GM21825 (cell line): Measurements from ENCODE around the gene SYNE1.
"Not testable (repeated sequence)": the region's sequence is repeated elsewhere in the genome, so short reads cannot be mapped to it uniquely, and the experiment has no call there.

Source experiments
- ATAC-seq: cut with Tn5 transposase; IDR thresholded peaks from one replicate; pipeline ENCODE4 v1.9.1; 2021; ENCODE audit warnings: mild to moderate bottlenecking, moderate library complexity; ENCODE audit not compliant: unreplicated experiment

SYNE1 gene

DNA sequence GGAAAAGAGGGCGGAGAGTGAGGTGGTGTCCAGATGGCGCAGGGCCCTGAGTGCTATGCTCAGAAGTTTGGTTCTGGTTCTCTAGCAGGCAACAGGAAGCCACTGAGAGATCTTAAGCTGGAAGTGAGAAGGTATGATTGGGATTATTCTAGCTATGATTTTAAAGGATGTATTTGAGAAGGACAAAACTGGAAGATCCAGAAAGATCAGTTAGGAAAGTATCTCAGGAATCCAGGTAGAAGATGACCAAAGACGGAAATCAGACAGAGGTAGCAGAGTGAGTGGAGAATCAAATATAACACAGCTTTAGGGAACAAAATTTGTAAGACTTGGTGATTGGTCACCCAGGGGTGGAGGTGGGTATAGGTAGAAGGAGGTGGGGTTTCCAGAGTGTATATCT lies 5.8 kb downstream of the SYNE1 start:
- no peak for ATAC-seq

DNA sequence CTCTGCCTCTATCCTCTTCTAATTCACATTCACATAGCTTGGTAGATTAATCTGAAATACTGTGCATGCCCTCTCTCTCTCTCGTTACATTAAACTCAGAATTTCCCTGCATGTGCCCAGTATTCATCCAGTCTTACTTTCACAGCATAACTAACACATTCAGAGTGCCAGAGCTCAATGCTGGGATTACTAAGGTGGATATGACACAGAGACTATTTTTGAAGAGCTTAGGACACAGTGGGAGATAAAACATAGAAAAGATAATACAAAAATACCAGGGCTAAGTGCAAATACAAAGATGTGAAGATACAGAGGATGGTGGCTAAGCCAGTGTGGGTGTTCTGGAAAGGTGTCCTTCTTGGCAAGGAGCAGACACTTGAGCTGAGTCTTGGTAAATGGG lies 6.3 kb downstream of the SYNE1 start:
- no peak for ATAC-seq

DNA sequence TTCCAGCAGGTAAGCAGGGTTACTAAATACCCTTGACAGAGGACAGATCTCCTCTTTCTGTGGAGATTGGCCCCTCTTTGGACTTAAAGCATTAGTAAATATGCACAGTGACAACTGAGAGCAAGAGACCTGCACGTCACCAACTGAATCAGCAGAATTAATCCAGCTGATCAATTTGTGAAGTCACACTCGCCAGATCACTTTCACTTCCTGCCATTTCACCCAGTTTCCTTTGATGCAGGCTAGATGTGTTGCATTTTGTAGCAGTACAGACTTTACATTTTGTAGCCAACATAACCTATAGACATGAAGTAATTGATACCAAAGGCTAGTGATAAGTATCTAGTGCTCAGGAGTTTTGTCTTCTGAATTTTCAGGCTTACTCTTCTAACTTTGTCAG lies 11.9 kb downstream of the SYNE1 start:
- no peak for ATAC-seq

DNA sequence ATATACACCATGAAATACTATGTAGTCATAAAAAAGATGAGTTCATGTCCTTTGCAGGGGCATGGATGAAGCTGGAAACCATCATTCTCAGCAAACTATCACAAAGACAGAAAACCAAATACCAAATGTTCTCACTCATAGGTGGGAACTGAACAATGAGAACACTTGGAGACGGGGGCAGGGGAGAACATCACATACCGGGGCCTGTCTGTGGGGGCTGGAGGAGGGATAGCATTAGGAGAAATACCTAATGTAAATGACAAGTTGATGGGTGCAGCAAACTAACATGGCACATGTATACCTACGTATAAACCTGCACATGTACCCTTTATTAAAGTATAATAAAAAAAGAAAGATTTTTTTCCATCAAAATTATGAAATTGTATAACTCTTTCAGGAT lies 22.4 kb downstream of the SYNE1 start:
- ATAC-seq: not testable (repeated sequence)

DNA sequence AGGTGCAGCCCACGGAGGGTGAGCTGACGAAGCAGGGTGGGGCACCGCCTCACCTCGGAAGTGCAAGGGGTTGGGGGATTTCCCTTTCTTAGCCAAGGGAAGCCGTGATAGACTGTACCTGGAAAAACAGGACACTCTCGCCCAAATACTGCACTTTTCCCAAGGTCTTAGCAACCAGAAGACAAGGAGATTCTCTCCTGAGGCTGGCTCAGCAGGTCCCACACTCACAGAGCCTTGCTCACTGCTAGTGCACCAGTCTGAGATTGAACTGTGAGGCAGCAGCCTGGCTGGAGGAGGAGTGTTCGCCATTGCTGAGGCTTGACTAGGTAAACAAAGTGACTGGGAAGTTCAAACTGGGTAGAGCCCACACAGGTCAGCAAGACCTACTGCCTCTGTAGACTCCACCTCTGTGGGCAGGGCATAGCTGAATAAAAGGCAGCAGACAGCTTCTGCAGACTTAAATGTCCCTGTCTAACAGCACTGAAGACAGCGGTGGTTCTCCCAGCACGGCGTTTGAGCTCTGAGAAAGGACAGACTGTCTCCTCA lies 28.0 kb downstream of the SYNE1 start:
- ATAC-seq: no peak

DNA sequence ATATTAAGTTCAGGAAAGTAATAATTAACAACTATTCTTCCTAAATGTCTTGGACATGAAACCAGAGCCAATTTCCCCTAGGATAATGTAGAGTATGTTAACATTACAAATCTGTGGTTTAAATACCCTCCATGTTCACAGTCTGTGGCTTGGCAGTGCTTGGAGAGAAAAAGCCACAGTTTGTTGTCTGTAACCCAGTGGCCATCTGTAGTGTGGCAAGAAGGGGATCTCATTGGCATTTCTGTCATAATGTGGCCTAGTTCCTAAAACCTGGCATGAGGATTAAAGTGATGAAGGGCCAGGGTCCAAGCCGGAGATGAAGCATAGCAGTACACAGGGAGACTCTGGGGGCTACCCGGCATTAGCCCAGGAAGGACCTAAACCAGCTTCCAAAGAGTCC lies 31.2 kb downstream of the SYNE1 start:
- no peak for ATAC-seq

DNA sequence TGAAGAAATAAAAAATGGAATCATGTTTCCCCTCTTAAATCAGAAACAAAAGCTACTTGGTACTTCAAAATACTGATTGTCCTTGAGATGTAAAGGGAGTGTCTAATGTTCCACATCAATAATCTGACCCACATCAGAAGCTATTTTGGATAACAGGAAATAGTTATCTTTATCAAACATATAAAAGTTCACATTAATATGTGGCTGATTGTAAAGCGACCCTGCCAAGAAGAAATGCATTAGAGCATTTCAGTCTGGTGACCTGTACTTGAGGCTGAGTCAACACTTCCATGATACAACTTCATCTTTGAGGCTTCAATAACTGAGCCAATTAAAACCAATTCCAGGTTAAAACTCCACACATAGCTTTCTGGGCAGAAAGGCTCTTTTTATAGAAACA lies 31.8 kb downstream of the SYNE1 start:
- ATAC-seq: no peak

DNA sequence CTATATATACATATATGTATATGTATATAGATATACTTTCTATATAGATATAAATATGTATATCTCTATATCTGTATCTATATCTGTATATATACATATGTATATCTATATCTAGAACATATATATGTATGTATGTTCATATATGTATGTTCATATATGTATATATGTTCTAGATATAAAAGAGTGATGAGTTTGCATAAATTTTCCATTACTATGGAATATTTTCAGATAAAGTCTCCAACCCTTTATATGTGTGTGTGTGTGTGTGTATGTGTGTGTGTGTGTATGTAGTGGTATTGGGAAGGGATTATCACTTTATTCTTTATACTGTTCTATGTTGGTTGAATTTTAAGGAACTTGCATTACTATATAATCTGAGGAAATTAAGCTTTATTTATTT lies 33.3 kb downstream of the SYNE1 start:
- ATAC-seq: no peak

DNA sequence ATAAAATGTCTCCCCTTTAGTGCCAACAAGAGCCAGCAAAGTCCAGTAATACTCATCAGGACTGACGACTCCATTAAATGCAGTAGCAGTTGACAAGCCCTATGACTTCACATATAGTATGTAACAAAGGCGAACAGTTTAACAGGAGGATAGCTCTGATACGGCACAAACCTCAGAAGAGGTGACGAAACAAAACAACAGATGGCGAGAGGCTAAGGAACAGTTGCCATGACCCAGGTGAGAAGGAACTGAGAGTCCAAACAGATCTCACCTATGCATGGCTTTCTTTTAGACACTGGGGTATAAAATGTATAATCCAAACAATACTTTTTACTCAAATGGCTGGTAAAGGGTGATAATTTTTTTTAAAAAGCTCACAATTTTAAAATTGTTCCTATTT lies 37.1 kb downstream of the SYNE1 start:
- ATAC-seq: no peak

DNA sequence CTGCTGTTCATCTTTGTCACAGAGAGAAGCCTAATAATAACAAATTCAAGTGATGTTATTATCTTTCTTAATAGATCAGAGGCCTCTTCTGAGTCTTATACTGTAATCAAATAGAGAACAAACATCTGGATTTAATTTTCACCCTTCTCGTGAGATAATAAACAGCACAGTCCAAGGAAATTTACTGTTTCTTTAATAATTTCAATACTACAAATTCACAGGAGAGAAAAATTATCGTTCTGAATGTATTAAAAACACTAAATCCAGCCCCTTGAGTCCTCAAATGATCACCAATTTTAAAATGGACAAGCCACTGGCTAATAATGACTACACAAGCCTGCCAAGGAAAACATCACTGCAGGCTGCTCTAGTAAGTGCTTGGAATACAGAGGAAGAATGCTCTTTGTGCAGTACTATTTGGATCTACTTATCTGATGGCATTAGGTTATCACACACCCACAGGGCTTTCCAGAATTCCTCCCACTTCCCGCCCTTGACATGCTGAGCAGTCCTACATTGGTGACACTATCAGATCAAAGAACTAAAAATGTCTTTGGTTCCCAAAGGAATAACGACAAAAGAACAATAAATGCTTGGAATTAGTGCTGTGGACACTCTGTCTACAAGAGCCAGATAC lies 38.1 kb downstream of the SYNE1 start:
- no peak for ATAC-seq

DNA sequence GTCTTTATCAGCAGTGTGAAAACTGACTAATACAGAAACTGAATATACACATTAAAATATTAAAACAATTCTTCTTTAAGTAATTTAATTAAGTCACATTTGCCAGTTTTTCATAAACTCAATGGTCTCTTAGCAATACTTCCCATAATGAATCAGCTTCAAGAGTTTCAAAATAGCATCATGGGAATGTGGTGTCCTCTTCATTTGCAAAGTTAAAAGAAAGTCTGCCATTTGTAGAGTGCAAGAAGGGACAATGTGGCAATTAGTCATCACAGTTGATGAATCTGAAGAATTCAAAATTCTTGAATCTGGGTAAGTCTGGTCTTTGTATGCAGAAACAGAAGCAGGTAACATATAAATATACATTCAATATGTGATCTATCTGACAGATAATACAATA lies 38.7 kb downstream of the SYNE1 start:
- no peak for ATAC-seq

DNA sequence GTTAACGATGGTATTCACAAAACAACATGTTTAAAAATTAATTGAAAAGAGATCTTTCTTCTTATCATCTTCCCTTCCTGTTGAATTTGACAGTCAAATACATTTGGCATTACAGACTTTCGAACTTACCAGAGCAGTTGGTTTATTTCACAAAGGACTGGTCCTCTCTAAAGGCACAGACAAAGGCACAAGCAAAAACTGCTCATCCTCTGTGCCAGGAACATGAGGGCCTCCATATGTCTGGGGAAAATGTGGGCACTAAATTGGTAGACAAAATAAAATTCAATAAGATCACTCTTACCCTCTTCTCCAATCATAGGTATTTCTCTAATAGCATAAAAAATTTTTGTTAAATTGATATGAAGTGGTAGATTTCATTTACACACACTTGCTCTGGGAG lies 40.4 kb downstream of the SYNE1 start:
- no peak for ATAC-seq

DNA sequence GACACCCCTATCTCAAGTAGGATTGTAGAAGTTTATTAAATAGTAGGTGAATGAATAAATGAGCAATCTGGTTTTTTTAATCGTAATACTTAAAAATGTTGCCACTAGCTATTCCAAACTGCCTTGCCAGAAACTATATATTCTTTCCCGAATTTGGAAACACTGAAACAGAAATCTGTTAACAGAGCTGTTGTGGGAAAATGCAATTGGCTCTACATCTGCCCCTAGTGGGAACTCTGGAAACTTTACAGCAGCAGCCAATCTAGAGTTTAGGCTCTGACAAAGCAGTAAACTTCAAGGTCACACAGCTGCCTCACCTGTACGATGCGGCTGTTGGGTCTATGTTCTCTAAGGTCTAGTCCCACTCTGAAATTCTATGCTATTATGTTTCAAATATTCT lies 41.7 kb downstream of the SYNE1 start:
- no peak for ATAC-seq

DNA sequence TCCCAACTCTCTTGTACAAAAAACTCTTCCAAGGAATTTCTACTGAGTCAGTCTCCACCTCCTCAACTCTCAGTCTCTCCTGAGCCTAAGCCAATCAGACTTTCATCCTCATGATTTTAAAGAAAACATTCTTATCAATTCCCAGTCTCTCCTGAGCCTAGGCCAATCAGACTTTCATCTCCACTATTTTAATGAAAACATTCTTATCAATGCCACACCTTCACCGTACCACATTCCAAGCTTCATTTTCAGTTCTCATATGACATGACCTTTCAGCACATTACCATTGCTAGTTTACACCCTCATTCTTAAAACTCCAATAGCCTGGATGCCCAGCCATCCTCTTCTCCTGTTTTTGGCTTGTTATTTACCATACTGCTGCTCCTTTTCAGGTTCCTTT lies 42.5 kb downstream of the SYNE1 start:
- no peak for ATAC-seq

DNA sequence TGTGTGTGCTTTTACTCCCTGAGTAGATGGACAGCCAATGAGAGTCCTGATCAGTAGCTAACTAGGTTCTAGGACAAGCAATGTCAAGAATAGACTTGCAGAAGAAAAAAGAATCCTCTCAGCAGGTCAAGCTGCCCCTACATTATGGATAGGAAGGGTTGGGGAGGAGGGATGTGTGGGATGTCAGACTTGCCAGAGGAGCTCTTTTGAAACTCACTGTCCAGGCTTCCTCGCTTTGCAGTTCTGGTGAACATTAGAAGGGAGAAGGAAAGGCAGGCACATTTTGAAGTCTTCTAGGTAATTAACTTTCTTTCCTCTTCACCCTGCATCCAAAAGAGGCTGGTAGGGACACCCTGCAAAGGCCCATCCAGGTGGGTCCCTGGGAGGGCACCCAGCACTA lies 48.7 kb downstream of the SYNE1 start:
- no peak for ATAC-seq

DNA sequence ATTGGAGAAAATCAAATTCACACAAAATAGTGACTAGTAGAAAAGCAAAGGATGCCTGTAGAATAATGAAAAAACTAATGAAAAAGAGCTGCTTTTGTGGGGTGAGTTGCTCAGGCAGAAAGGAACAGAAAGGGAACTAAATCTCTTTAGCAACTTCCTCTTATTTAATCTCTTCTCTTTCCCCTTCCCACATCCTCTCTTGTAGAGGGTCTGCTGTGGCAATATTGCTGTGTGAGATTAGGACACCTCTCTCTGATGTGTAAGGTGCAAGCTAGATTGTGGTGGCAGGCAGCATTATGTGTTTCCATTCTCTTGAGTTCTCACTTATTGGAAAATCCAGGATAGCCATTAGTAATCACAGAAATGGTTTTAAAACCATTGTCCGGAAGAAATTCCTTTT lies 49.7 kb downstream of the SYNE1 start:
- no peak for ATAC-seq

DNA sequence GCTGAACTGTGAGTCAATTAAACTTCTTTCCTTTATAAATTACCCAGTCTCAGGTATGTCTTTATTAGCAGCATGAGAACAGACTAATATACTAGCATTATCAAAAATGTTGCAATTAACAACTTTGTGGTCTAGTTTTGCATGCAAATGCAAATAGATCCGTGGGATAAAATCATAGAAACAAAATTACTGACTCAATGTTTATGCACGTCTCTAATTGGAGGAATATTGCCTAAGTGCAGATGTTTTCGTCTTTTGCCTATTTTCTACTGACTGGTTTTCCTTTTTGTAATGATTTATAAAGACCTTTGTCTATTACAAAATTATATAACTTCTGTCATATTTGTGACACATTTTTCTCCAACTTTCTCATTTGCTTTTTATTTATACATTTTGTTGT lies 51.9 kb downstream of the SYNE1 start:
- ATAC-seq: no peak

DNA sequence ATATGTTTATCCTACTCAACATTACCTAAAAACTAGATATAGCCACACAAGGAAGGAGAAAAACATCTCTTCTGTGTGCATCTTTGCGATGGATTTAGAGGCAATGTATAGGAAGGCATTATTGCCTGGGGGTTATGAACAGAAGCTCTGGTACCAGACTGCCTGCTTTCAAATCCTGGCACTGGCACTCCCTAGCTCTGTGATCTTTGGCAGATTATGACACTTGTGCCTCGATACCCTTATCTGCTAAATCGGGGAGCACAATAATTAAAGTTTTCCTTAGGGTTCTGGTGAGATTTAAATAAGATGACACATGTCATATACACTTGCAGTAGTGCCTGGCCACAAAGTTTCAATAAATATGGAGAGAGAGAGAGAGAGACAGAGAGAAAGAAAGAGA lies 53.3 kb downstream of the SYNE1 start:
- no peak for ATAC-seq

DNA sequence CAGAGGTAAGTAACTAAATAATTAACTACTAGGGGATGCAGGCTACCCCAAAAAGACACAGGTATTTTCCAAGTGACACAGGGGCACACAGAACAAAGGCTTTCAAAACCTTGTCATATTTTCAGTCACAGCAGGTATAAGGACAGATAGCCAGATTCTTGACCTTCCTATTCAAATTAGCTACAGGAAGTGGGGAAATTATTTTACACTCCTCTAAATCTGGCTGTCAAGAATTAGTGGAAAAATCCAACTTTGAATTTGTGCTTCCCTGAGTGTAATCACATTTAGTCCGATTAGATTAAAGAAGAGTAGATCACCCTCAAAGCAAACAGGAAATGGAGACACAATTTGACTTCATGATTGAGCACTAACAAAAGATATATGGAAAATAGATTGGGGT lies 60.6 kb downstream of the SYNE1 start:
- ATAC-seq: no peak

DNA sequence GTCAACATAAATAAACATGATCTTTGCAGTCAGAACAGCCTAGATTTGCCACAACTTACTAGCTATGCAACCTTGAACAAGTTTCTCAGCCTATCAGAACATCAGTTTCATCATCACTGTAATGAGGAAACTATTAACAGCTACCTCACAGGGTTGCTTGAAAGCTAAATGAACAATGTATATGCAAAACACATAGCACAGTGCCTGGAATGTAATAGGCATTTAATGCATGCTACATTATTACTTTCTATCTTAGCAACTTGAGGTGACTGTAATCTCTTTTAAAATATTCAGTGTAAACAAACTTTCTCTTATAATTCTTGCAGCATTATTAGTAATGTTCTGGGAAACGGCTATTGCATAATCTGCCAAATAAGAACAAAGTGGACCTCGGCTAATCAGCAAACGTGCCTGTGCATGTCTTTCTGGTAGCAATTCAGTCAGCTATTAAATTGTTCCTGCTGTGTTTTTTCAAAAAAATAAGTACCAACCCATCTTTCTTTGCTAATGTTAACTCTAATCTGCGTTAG lies 61.5 kb downstream of the SYNE1 start:
- ATAC-seq: no peak

DNA sequence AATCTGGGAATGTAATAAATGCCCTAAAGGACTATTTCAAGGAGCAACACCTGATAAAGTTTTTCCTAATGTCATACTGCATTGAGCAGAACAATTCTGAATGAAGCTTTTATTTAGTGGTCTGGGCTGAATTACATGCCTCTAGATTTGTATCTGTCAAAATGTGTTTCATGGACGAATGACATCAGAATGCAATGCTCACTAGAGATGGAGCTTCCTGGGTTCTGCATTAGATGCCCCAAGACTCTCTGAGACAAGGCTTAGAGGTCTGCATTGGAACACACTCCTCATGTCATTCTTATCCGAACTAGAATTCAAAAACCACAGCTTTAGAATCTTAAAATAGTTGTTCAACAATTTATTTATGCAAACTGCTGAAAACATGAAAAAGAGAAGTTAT lies 62.0 kb downstream of the SYNE1 start:
- ATAC-seq: no peak

DNA sequence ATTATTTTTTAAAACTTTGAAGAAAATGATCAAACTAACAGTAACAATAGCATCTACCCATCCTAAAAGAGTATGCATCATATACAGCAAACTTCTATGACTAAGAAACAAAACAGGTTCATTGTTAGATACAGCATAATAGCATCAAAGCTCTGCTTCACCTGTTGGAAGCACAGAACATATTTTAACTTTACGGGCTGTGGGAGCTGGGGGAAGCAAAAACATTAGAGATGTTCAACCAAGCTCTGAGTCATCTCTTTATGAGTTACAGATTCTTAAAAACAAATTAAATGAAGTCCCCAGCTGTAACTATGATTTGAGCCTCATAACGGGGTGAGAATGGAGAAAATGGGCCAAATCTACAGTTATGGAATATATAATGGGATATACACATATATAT lies 63.4 kb downstream of the SYNE1 start:
- ATAC-seq: no peak
